BLaER1 treated with 17β-estradiol and CSF1 and Interleukin-3, amounts not matched to agents 10 nM and 100 nM (cell line): Measurements from ENCODE around the gene LSP1.
"Not testable (repeated sequence)": the region's sequence is repeated elsewhere in the genome, so short reads cannot be mapped to it uniquely, and the experiment has no call there.

ENCODE experiments used
- H3K27ac ChIP-seq, 11 experiments: shearing (Covaris generic); formaldehyde crosslinking; 2 replicates each; pipeline ENCODE4 v1.8.1; 2022
- H3K27me3 ChIP-seq, 11 experiments: shearing (Covaris generic); formaldehyde crosslinking; 2 replicates each; pipeline ENCODE4 v1.8.1; 2022
- H3K36me3 ChIP-seq, 11 experiments: shearing (Covaris generic); formaldehyde crosslinking; 2 replicates each; pipeline ENCODE4 v1.8.1; 2022
- H3K4me1 ChIP-seq, 10 experiments: shearing (Covaris generic); formaldehyde crosslinking; 2 replicates each; pipeline ENCODE4 v1.8.1; 2022
- H3K4me2 ChIP-seq, 11 experiments: shearing (Covaris generic); formaldehyde crosslinking; 2 replicates each; pipeline ENCODE4 v1.8.1; 2022
- H3K4me3 ChIP-seq, 10 experiments: shearing (Covaris generic); formaldehyde crosslinking; 2 replicates each; pipeline ENCODE4 v1.8.1; 2022
- H3K9ac ChIP-seq, 11 experiments: shearing (Covaris generic); formaldehyde crosslinking; 2 replicates each; pipeline ENCODE4 v1.8.1; 2022
- H3K9me3 ChIP-seq, 11 experiments: shearing (Covaris generic); formaldehyde crosslinking; replicated peaks in 1 of 11; 2 replicates each; pipeline ENCODE4 v1.8.1; 2022
- H4K20me1 ChIP-seq, 11 experiments: shearing (Covaris generic); formaldehyde crosslinking; 2 replicates each; pipeline ENCODE4 v1.8.1; 2022
- Cebpa-rat ChIP-seq, 11 experiments: shearing (Covaris generic); IDR thresholded peaks; 2 replicates each; pipeline ENCODE4 v1.8.1; 2022

Gene LSP1

GRCh38 chr11:1872267-1872985, 19.5 kb downstream of the LSP1 start:
- Histone ChIP-seq H3K4me1 (peaks cover 65 to 94% (median 86%) of the 10 kb centered on the region in 10 experiments), H3K27ac (no peak overlapping the region), H3K9ac (no peak overlapping the region), H3K27me3 (peaks cover 30 to 49% (median 39%) of the 10 kb centered on the region in 11 experiments), H4K20me1 (peaks cover 27 to 76% (median 42%) of the 10 kb centered on the region in 11 experiments; a peak in 20 of 22 replicates), H3K4me3 (no peak overlapping the region), H3K4me2 (peak overlapping the region in 10 of 11 experiments; percentile 2 to 100 (median 52); a peak in 17 of 22 replicates), H3K36me3 (no peaks in the 10 kb centered on the region), H3K9me3 (no peaks in the 10 kb centered on the region)
- TF ChIP-seq Cebpa-rat (IDR thresholded peaks at IDR 0.05): no peak

DNA sequence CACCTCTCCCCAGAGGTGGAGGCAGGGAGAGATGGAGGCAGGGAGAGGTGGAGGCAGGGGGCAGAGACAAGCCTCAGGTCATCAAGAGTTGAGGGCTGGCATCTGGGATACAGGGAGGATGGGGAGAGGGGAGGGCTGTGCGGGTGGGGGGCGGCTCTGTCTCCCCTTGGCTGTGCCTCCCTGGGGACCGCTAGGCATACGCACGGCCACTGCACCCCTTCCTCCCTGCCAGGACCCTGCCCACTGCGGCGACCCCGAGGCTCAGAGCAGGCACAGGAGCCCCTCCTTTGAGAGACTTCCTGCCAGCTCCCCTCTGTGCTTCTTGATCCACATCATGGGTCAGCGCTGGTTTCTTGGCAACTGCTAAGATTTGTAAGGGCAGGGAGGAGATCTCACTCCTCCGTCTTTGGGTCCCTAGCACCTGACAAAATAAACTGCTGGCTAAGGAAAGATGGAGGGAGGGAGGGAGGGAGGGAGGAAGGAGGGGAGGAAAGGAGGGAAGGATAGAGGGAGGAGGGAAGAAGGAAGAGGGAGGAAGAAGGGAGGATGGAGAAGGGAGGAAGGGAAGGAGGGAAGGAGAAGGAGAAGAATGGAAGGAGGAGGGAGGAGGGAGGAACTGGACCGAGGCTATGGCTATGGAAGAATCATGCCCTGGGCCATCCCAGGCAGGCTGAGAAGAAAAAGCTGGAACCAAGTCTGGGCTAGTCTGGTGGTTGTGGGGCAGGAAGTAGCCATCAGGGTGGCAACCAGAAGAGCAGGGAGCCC, 20.3 kb downstream of the LSP1 start:
- Histone ChIP-seq H3K4me3 (no peak overlapping the region), H3K27ac (no peak overlapping the region), H4K20me1 (peaks cover 23 to 70% (median 37%) of the 10 kb centered on the region in 11 experiments; a peak in 20 of 22 replicates), H3K27me3 (peaks cover 28 to 43% (median 33%) of the 10 kb centered on the region in 11 experiments), H3K4me2 (peak overlapping the region; percentile 13 to 100 (median 47); a peak in 19 of 22 replicates), H3K36me3 (no peaks in the 10 kb centered on the region), H3K9me3 (no peaks in the 10 kb centered on the region), H3K4me1 (peaks cover 65 to 94% (median 87%) of the 10 kb centered on the region in 10 experiments), H3K9ac (no peak overlapping the region)
- no peak for TF ChIP-seq Cebpa-rat (IDR thresholded peaks at IDR 0.05)

GRCh38 chr11:1873813-1874150, 20.9 kb downstream of the LSP1 start:
- H3K4me3 ChIP-seq, H3K36me3 ChIP-seq, H3K9me3 ChIP-seq, H3K27ac ChIP-seq, H3K9ac ChIP-seq: not testable (repeated sequence)
- Histone ChIP-seq H3K4me1 (peaks cover 59 to 94% (median 84%) of the 10 kb centered on the region in 10 experiments), H3K27me3 (peaks cover 25 to 37% (median 30%) of the 10 kb centered on the region in 11 experiments), H4K20me1 (peaks cover 18 to 65% (median 31%) of the 10 kb centered on the region in 11 experiments; a peak in 20 of 22 replicates), H3K4me2 (peak overlapping the region in 9 of 11 experiments; percentile 39 to 64 (median 44); a peak in 11 of 22 replicates)

GRCh38 chr11:1874441-1875092, 21.7 kb downstream of the LSP1 start:
- not testable (repeated sequence) for H3K36me3 ChIP-seq, H3K27ac ChIP-seq, H3K9me3 ChIP-seq, H3K4me3 ChIP-seq
- peaks cover 55 to 92% (median 81%) of the 10 kb centered on the region in 10 experiments for H3K4me1 ChIP-seq
- H3K9ac ChIP-seq: 0 out of 22 replicates have a peak overlapping the region, but pooled peaks of 1 of the 11 experiments have one; percentile 29
- peaks cover 18 to 29% (median 23%) of the 10 kb centered on the region in 11 experiments for H3K27me3 ChIP-seq
- H3K4me2 ChIP-seq: peak overlapping the region in 9 of 11 experiments; percentile 62 to 77 (median 70); a peak in 12 of 22 replicates
- peaks cover 10 to 57% (median 24%) of the 10 kb centered on the region in 11 experiments; a peak in 20 of 22 replicates for H4K20me1 ChIP-seq

- H3K27me3 ChIP-seq: peaks cover 11 to 22% (median 16%) of the 10 kb centered on the region in 11 experiments
These were observed 22.4 kb downstream of the LSP1 start for GRCh38 chr11:1875093-1875850.

DNA sequence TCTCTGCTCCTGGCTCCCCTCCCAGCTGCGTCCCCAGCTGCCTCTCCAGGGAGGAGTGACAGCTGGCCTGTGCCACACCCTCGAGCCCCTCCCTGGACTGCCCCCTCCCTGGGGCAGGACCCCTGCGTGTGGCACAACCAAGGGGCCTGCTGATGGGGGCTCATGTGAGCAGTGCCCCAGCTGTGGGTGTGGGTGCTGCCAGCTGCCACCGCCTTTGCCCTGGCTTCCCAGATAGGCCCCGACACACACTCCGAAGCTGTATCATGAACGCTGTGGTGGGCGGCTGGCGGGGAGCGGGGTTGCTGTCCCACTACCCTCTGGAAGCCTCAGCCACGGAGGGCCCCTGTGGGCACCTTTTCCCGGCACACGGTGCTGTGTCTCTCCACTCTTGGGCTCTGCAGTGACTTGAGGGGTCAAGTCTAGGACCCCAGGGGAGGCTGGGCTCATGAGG, 23.0 kb downstream of the LSP1 start:
- Histone ChIP-seq H3K4me2 (peak overlapping the region; percentile 22 to 77 (median 66); a peak in 21 of 22 replicates), H3K27ac (0 out of 22 replicates have a peak overlapping the region, but pooled peaks of 1 of the 11 experiments have one; percentile 4), H3K4me1 (peaks cover 55 to 92% (median 81%) of the 10 kb centered on the region in 10 experiments), H3K9ac (peak overlapping the region in 3 of 11 experiments; percentile 7 to 15 (median 14); a peak in 2 of 22 replicates), H4K20me1 (peaks cover 5 to 44% (median 11%) of the 10 kb centered on the region in 11 experiments; a peak in 17 of 22 replicates), H3K27me3 (peaks cover 5 to 16% (median 9%) of the 10 kb centered on the region in 11 experiments)
- H3K36me3 ChIP-seq, H3K4me3 ChIP-seq, H3K9me3 ChIP-seq: not testable (repeated sequence)

More at GRCh38 chr11:1875093-1875850, 22.4 kb downstream of the LSP1 start:
- Histone ChIP-seq H3K4me3 (no peak overlapping the region), H3K4me2 (peak overlapping the region; percentile 19 to 77 (median 66); a peak in 19 of 22 replicates), H3K9me3 (no peaks in the 10 kb centered on the region), H3K9ac (no peak overlapping the region), H3K27ac (no peak overlapping the region), H3K4me1 (peaks cover 55 to 92% (median 81%) of the 10 kb centered on the region in 10 experiments), H3K36me3 (no peaks in the 10 kb centered on the region), H4K20me1 (peaks cover 5 to 50% (median 17%) of the 10 kb centered on the region in 11 experiments; a peak in 18 of 22 replicates)
- TF ChIP-seq Cebpa-rat (IDR thresholded peaks at IDR 0.05): no peak

DNA sequence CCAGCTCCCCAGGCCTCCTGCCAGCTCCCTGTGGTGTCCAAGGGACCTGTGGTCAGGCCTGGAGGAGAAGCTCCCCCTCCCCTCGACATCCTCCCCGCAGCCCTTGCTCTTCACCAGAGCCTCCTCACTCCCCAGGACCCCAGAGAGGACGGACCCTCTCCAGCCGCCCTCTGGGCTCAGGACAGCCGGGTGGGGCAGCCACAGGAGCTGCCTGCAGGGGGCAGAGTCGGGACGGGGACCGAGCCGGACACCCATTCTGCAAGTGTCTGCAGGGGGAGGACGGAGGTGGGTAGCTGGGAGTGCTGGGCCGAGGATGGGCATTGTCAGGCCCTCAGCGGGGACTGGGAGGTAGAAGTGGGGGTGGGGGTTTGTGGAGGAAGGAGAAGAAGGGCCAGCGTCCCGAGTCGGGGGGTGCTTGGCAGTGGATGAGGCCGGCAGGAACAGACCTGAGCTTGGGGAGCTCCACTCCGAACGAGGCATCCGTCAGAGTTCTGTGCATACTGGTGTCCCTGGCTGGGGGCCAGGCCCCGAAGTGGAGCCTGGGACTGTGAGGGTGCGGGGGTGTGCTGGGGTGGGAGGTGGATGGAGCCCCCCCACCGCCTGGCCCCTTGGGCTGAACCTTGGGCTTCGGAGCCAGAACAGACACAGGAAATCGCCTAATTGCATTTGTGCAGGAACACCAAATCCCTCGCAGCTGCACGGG, 23.6 kb downstream of the LSP1 start:
- Histone ChIP-seq H3K27me3 (peaks cover 0 to 10% (median 3%) of the 10 kb centered on the region in 11 experiments; a peak in 15 of 22 replicates), H3K4me3 (no peak overlapping the region), H3K36me3 (no peaks in the 10 kb centered on the region), H4K20me1 (peaks cover 0 to 37% (median 5%) of the 10 kb centered on the region in 11 experiments; a peak in 13 of 22 replicates), H3K4me2 (peak overlapping the region; percentile 22 to 77 (median 66); a peak in 21 of 22 replicates), H3K9me3 (no peaks in the 10 kb centered on the region), H3K9ac (peak overlapping the region in 3 of 11 experiments; percentile 7 to 15 (median 14); a peak in 2 of 22 replicates), H3K27ac (0 out of 22 replicates have a peak overlapping the region, but pooled peaks of 1 of the 11 experiments have one; percentile 4), H3K4me1 (peaks cover 57 to 92% (median 81%) of the 10 kb centered on the region in 10 experiments)
- no peak for TF ChIP-seq Cebpa-rat (IDR thresholded peaks at IDR 0.05)
